ENCODE measurements around the gene NPHP4. TPM values are rescaled to one million over a fixed set of nuclear protein-coding genes. Genes with fewer than 3 reads are reported as not detected.

Gene NPHP4
- total RNA-seq, 2 experiments from 2014 or later, result 15.4 to 20.3 TPM

- Mint-ChIP-seq H3K27ac (no peak overlapping the region), H3K4me3 (no peak overlapping the region), H3K27me3 (no peaks in the 10 kb centered on the region), H3K4me1 (peaks cover 11% of the 10 kb centered on the region), H3K36me3 (peaks cover 19% of the 10 kb centered on the region), H3K9me3 (ENCODE audit: low read depth) (no peaks in the 10 kb centered on the region)
- CTCF ChIA-PET, result no interaction called here
- DNase-seq (no peak), ATAC-seq (no peak)
Measured at GRCh38 chr1:6016191-6016865, 24.1 kb upstream of the NPHP4 start.

GRCh38 chr1:6014130-6014999 is 22.1 kb upstream of the NPHP4 start:
- CTCF ChIA-PET, result no interaction called here
- DNase-seq (no peak), ATAC-seq (no peak)
- peaks cover 10% of the 10 kb centered on the region for H3K36me3 Mint-ChIP-seq
- H3K4me1 Mint-ChIP-seq, result peaks cover 11% of the 10 kb centered on the region
- H3K9me3 Mint-ChIP-seq (ENCODE audit: low read depth), result no peaks in the 10 kb centered on the region
- H3K27me3 Mint-ChIP-seq, result no peaks in the 10 kb centered on the region
- H3K27ac Mint-ChIP-seq, result no peak overlapping the region
- H3K4me3 Mint-ChIP-seq, result no peak overlapping the region

GRCh38 chr1:6013491-6013890 is 21.3 kb upstream of the NPHP4 start:
- peaks cover 11% of the 10 kb centered on the region for H3K36me3 Mint-ChIP-seq
- H3K27me3 Mint-ChIP-seq, result no peaks in the 10 kb centered on the region
- no peaks in the 10 kb centered on the region for H3K9me3 Mint-ChIP-seq (ENCODE audit: low read depth)
- H3K4me3 Mint-ChIP-seq, result no peak overlapping the region
- ATAC-seq (no peak), DNase-seq (no peak)
- peaks cover 14% of the 10 kb centered on the region for H3K4me1 Mint-ChIP-seq
- H3K27ac Mint-ChIP-seq, result no peak overlapping the region
- CTCF ChIA-PET, result no interaction called here

GRCh38 chr1:6012529-6013318 is 20.5 kb upstream of the NPHP4 start:
- Mint-ChIP-seq H3K9me3 (ENCODE audit: low read depth) (no peaks in the 10 kb centered on the region), H3K27ac (peak overlapping the region; percentile 24), H3K4me3 (no peak overlapping the region), H3K36me3 (peaks cover 12% of the 10 kb centered on the region), H3K4me1 (peaks cover 19% of the 10 kb centered on the region), H3K27me3 (no peaks in the 10 kb centered on the region)
- ATAC-seq (peak; percentile 26), DNase-seq (no peak)
- CTCF ChIA-PET, result no interaction called here

- Mint-ChIP-seq H3K4me1 (peaks cover 27% of the 10 kb centered on the region), H3K27me3 (no peaks in the 10 kb centered on the region), H3K27ac (peak overlapping the region; percentile 56), H3K36me3 (peaks cover 8% of the 10 kb centered on the region), H3K9me3 (ENCODE audit: low read depth) (no peaks in the 10 kb centered on the region), H3K4me3 (no peak overlapping the region)
- ATAC-seq, result no peak
- no peak for DNase-seq
- CTCF ChIA-PET, result no interaction called here
Measured at GRCh38 chr1:6011946-6012258, 19.7 kb upstream of the NPHP4 start.

GRCh38 chr1:6011161-6011945 is 19.1 kb upstream of the NPHP4 start:
- peak overlapping the region; percentile 56 for H3K27ac Mint-ChIP-seq
- no peaks in the 10 kb centered on the region for H3K9me3 Mint-ChIP-seq (ENCODE audit: low read depth)
- ATAC-seq, result no peak
- CTCF ChIA-PET, result interaction anchor here (1.3 kb wide), 1 partner anchor 13 kb away, joined by 3 read pairs; no protein-coding TSS in a partner anchor
- no peak for DNase-seq
- H3K27me3 Mint-ChIP-seq, result no peaks in the 10 kb centered on the region
- peaks cover 30% of the 10 kb centered on the region for H3K4me1 Mint-ChIP-seq
- peaks cover 6% of the 10 kb centered on the region for H3K36me3 Mint-ChIP-seq
- no peak overlapping the region for H3K4me3 Mint-ChIP-seq

- Mint-ChIP-seq H3K27me3 (no peaks in the 10 kb centered on the region), H3K36me3 (peaks cover 6% of the 10 kb centered on the region), H3K4me3 (no peak overlapping the region), H3K9me3 (ENCODE audit: low read depth) (no peaks in the 10 kb centered on the region), H3K27ac (no peak overlapping the region), H3K4me1 (peaks cover 31% of the 10 kb centered on the region)
- no peak for DNase-seq
- CTCF ChIA-PET, result interaction anchor here (1.3 kb wide), 1 partner anchor 14 kb away, joined by 3 read pairs; no protein-coding TSS in a partner anchor
- no peak for ATAC-seq
Measured at GRCh38 chr1:6010554-6010953, 18.3 kb upstream of the NPHP4 start.

- Mint-ChIP-seq H3K27me3 (no peaks in the 10 kb centered on the region), H3K4me1 (peaks cover 36% of the 10 kb centered on the region), H3K27ac (no peak overlapping the region), H3K9me3 (ENCODE audit: low read depth) (no peaks in the 10 kb centered on the region), H3K36me3 (peaks cover 1% of the 10 kb centered on the region), H3K4me3 (no peak overlapping the region)
- no peak for ATAC-seq
- CTCF ChIA-PET, result no interaction called here
- no peak for DNase-seq
Measured at GRCh38 chr1:6009120-6010040, 17.2 kb upstream of the NPHP4 start.

GRCh38 chr1:6008696-6009095 is 16.5 kb upstream of the NPHP4 start:
- Mint-ChIP-seq H3K36me3 (peaks cover 1% of the 10 kb centered on the region), H3K4me3 (no peak overlapping the region), H3K4me1 (peaks cover 36% of the 10 kb centered on the region), H3K9me3 (ENCODE audit: low read depth) (no peaks in the 10 kb centered on the region), H3K27me3 (no peaks in the 10 kb centered on the region), H3K27ac (no peak overlapping the region)
- DNase-seq (no peak), ATAC-seq (no peak)
- CTCF ChIA-PET, result no interaction called here

- Mint-ChIP-seq H3K27me3 (no peaks in the 10 kb centered on the region), H3K4me3 (no peak overlapping the region), H3K9me3 (ENCODE audit: low read depth) (no peaks in the 10 kb centered on the region), H3K27ac (no peak overlapping the region), H3K36me3 (peaks cover 4% of the 10 kb centered on the region), H3K4me1 (peaks cover 39% of the 10 kb centered on the region)
- ATAC-seq (no peak), DNase-seq (no peak)
- CTCF ChIA-PET, result no interaction called here
Measured at GRCh38 chr1:6008084-6008415, 15.8 kb upstream of the NPHP4 start.

GRCh38 chr1:6007318-6008083 is 15.3 kb upstream of the NPHP4 start:
- peaks cover 4% of the 10 kb centered on the region for H3K36me3 Mint-ChIP-seq
- peak overlapping the region; percentile 37 for H3K27ac Mint-ChIP-seq
- H3K4me1 Mint-ChIP-seq, result peaks cover 36% of the 10 kb centered on the region
- CTCF ChIA-PET, result interaction anchor here (1.5 kb wide), 1 partner anchor 18 kb away, joined by 4 read pairs; no protein-coding TSS in a partner anchor
- DNase-seq (peak; percentile 61), ATAC-seq (peak; percentile 84)
- no peaks in the 10 kb centered on the region for H3K9me3 Mint-ChIP-seq (ENCODE audit: low read depth)
- H3K4me3 Mint-ChIP-seq, result no peak overlapping the region
- no peaks in the 10 kb centered on the region for H3K27me3 Mint-ChIP-seq

- ATAC-seq (peak; percentile 15), DNase-seq (no peak)
- Mint-ChIP-seq H3K9me3 (ENCODE audit: low read depth) (no peaks in the 10 kb centered on the region), H3K4me3 (no peak overlapping the region), H3K27me3 (no peaks in the 10 kb centered on the region), H3K36me3 (peaks cover 4% of the 10 kb centered on the region), H3K4me1 (peaks cover 38% of the 10 kb centered on the region), H3K27ac (peak overlapping the region; percentile 37)
- CTCF ChIA-PET, result interaction anchor here (1.5 kb wide), 1 partner anchor 19 kb away, joined by 4 read pairs; no protein-coding TSS in a partner anchor
Measured at GRCh38 chr1:6006882-6007281, 14.7 kb upstream of the NPHP4 start.

Data from activated CD8-positive, alpha-beta memory T cell treated with anti-CD3 and anti-CD28 coated beads, Interleukin-2, amount 10 ng/mL, durations not matched to agents 7 days and 5 days (primary cell).